LNCAP (cell line): ENCODE results near the gene FARS2.

ENCODE experiments used
- CTCF ChIP-seq: fragments of 450-650 bp; IDR thresholded peaks from 2 replicates; pipeline ENCODE4 v1.5.1; 2017; ENCODE audit warnings: mild to moderate bottlenecking

The FARS2 gene

DNA sequence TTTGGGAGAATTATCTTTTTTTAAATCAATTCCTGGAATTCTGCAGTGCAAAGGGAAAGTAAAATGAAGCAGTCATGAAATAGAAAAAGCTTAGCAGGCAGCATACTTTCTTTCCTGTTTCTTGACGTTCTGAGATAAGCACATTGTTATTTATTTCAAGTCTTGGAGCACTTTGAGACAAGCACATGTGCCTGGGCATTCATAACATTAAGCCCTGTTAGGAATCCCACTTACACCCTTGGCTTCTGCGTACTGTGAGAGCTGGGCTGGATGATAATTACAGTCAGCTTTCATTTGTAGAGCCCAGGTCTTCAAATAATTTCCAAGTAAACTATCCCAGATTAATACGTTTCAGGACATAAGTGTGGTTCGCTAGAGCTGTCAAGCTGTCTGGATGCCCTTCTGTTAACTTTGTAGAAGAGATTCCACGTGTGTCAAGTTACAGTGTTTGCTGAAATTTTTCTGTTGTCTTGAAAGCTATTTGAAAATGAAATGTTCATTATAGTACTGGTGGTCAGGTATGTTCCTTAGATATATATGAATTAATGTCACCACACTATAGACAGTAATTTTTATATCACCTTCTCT, 8.9 kb downstream of the FARS2 start:
- TF ChIP-seq CTCF: no peak

- TF ChIP-seq CTCF: no peak
Observed at GRCh38 chr6:5271926-5272325, 10.6 kb downstream of the FARS2 start.

- no peak for TF ChIP-seq CTCF
Observed at GRCh38 chr6:5274231-5274630, 12.9 kb downstream of the FARS2 start.

DNA sequence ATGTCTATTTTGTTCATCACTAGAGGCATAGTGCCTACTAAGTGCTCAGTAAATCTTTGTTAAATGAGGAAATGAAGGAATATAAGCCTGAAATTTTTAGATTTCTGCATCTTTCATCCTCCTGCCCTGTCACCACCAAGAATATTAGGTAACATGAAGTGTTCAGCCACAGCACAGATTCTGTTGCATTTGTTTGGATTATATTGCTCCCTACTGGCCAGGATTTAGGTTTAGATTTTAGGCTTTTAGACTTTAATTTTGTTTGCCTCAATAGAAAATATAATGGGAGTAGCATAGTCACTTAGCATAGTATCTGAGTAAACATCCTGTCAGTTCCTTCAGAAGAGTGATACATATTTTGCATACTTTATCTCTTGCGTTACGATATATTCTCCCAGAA, 14.2 kb downstream of the FARS2 start:
- no peak for TF ChIP-seq CTCF

- no peak for TF ChIP-seq CTCF
Observed at GRCh38 chr6:5276581-5276980, 15.3 kb downstream of the FARS2 start.

GRCh38 chr6:5277589-5277988, 16.3 kb downstream of the FARS2 start:
- TF ChIP-seq CTCF: no peak

DNA sequence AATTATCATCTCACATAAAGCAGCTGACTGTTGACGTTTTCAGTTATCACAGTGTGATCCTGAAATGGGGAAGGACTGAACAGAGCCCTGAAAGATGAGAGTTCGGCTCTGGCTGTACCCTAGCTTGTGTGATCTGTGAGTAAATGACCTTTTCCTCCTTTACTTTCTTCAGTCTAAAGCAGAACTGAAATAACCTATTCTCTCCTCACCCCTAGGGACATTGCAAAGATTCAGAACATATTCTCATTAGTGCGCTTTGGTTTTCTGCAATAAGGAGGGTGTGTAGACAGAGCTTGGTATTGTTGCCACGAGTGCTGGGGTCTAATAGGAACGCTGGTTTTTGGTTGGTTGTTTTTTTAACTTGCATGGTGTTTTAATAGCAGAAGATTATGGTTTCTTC, 16.7 kb downstream of the FARS2 start:
- no peak for TF ChIP-seq CTCF

DNA sequence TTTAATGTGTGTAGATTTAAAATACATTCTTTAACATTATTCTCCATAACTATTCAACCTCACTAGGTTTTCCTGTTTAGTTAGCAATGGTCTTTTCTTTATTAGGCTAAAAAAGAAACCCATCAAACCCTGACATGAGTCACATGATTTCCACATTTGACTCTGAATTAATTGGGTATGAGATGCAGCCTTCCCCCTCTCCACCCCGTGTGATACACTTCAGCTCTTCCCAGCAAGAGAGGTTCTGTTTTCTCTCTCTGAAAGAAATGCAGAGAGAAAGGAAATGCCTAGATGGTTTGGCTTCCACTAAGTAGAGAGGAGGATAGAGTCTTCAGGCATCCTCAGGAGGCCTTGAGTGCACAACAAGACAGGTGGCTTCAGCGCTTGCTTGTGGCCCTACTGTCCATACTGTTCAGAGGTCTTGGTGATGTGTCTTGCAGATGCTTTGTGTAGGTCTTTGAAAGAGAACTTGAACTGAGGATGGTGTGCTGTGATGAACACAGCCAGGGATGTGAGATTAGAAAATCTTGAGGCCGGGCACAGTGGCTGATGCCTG, 17.3 kb downstream of the FARS2 start:
- no peak for TF ChIP-seq CTCF
